ENCODE results near the gene RBP3. TPM values are rescaled to one million over a fixed set of nuclear protein-coding genes. Genes with fewer than 3 reads are reported as not detected.

The RBP3 gene
- total and polyA plus RNA-seq, 3 donors from 2014 or later, result 0.09 to 0.25 TPM; not detected in 1

GRCh38 chr10:47307381-47307780, 40.8 kb upstream of the RBP3 start:
- Histone ChIP-seq H3K27me3 (no peaks in the 10 kb centered on the region), H3K4me3 (no peak overlapping the region), H3K36me3 (ENCODE audit: low read depth, missing control alignments) (no peaks in the 10 kb centered on the region), H3K9me3 (no peaks in the 10 kb centered on the region), H3K27ac (no peak overlapping the region), H3K4me1 (peaks cover 8% of the 10 kb centered on the region)
- 67 to 94% methylated on average over 3 of the region's 3 CpGs for WGBS, 2 donors
- TF ChIP-seq POLR2A (IDR thresholded peaks at IDR 0.05) (no peak), CTCF (IDR thresholded peaks at IDR 0.05) (no peak)
- no peak for DNase-seq
- intact Hi-C loops (cut with DNase I; ENCODE audit: low total_unique reads), result no loop called here

- TF ChIP-seq CTCF (IDR thresholded peaks at IDR 0.05) (no peak), POLR2A (IDR thresholded peaks at IDR 0.05) (no peak)
- DNase-seq, result no peak
- 73 to 78% methylated on average over 9 of the region's 9 CpGs for WGBS, 2 donors
- no peak overlapping the region for H3K4me3 ChIP-seq
- intact Hi-C loops (cut with DNase I; ENCODE audit: low total_unique reads), result no loop called here
- H3K27ac ChIP-seq, result no peak overlapping the region
- no peaks in the 10 kb centered on the region for H3K36me3 ChIP-seq (ENCODE audit: low read depth, missing control alignments)
- H3K27me3 ChIP-seq, result no peaks in the 10 kb centered on the region
- H3K4me1 ChIP-seq, result peaks cover 8% of the 10 kb centered on the region
- H3K9me3 ChIP-seq, result no peaks in the 10 kb centered on the region
These were observed 39.4 kb upstream of the RBP3 start for GRCh38 chr10:47308775-47309174.

- TF ChIP-seq POLR2A (IDR thresholded peaks at IDR 0.05) (no peak), CTCF (IDR thresholded peaks at IDR 0.05) (peak in 2 of 3 experiments; percentile 24 to 32)
- WGBS, 2 donors, result 74 to 80% methylated on average over 28 to 34 of the region's 34 CpGs
- H3K27ac ChIP-seq, result no peak overlapping the region
- intact Hi-C loops (cut with DNase I; ENCODE audit: low total_unique reads), result no loop called here
- H3K36me3 ChIP-seq (ENCODE audit: low read depth, missing control alignments), result no peaks in the 10 kb centered on the region
- no peak for DNase-seq
- H3K9me3 ChIP-seq, result no peaks in the 10 kb centered on the region
- H3K4me3 ChIP-seq, result peak overlapping the region in 1 of 2 donors; percentile 31
- no peaks in the 10 kb centered on the region for H3K27me3 ChIP-seq
- peaks cover 8% of the 10 kb centered on the region for H3K4me1 ChIP-seq
These were observed 38.6 kb upstream of the RBP3 start for GRCh38 chr10:47309408-47310089.

GRCh38 chr10:47310090-47310505, 38.1 kb upstream of the RBP3 start:
- H3K36me3 ChIP-seq (ENCODE audit: low read depth, missing control alignments), result no peaks in the 10 kb centered on the region
- H3K27me3 ChIP-seq, result no peaks in the 10 kb centered on the region
- no peaks in the 10 kb centered on the region for H3K9me3 ChIP-seq
- no peak for TF ChIP-seq CTCF (IDR thresholded peaks at IDR 0.05)
- TF ChIP-seq POLR2A (IDR thresholded peaks at IDR 0.05), result no peak
- no peak for DNase-seq
- WGBS, 2 donors, result 83 to 93% methylated on average over 19 to 37 of the region's 37 CpGs
- no peak overlapping the region for H3K27ac ChIP-seq
- intact Hi-C loops (cut with DNase I; ENCODE audit: low total_unique reads), result no loop called here
- peaks cover 8% of the 10 kb centered on the region for H3K4me1 ChIP-seq
- peak overlapping the region in 1 of 2 donors; percentile 31 for H3K4me3 ChIP-seq
